HG03558 (cell line): ENCODE measurements around the gene ZBTB20.

Experiments used
- ATAC-seq: cut with Tn5 transposase; IDR thresholded peaks from one replicate; pipeline ENCODE4 v1.9.1; 2021; ENCODE audit warnings: moderate number of reproducible peaks; ENCODE audit not compliant: unreplicated experiment; ENCODE audit errors: extremely low read depth

Gene ZBTB20

DNA sequence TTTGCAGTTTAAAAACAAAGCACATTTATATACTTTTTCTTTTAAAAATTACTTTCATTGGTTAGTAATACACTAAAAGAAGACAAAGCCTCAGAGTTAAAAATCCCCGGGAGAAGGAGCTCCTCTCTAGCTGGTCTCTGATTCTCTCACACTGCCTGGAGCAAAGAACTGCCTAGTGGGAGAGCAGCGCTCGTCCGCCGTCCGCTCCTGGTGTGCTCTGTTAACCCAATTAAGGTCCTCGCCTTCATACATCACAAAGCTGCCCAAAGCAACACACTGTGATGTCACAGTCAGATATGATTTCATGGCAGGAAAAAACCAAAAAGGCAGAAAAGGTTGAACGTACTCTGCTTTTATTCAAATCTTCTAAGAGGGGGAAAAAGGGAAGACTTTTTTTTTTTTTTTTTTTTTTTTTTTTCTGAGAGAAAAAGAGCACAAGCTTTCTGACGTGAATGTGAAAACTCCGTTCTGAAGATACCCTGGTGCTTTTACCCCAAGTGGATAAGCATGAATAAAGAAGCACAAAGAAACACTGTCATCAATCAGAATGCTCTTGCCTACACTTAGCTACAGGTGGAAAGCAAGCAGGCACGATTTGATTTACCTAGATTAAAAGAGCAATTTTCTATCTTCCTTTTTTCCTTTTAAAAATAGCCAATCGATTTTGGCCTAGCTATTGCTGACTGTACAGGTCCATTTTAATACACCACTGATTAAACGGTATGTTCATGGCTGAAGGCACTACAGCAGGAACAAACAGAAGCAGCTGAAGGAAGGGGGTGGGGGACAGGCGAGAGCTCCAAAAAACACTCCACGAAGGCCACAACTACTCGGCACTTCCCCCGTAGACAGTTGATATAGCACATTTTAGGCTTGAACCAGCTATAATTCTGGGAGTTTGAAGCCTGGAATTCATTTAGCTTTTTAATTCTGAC is 738.1 kb downstream of the ZBTB20 start:
- ATAC-seq, result no peak

DNA sequence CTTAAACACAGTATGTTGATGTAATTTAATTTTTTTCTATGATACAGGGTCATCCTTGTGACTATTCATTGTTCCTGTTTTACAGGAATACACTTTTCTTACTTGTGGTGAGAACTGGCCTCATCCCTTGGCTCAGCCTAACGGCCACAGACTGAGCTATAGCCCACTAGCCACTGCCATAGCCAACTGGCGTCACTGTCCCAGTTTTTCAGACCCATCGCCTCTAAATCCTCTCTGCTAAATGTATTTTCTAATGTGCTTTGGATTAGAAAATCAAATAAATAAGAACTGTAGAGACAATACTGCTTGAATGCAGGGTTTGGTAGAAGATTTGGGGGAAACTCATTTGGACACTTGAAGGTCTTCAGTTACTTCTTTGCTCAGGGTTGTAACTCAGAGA is 740.2 kb downstream of the ZBTB20 start:
- no peak for ATAC-seq

GRCh38 chr3:114406286-114406685 is 740.8 kb downstream of the ZBTB20 start:
- ATAC-seq, result no peak

DNA sequence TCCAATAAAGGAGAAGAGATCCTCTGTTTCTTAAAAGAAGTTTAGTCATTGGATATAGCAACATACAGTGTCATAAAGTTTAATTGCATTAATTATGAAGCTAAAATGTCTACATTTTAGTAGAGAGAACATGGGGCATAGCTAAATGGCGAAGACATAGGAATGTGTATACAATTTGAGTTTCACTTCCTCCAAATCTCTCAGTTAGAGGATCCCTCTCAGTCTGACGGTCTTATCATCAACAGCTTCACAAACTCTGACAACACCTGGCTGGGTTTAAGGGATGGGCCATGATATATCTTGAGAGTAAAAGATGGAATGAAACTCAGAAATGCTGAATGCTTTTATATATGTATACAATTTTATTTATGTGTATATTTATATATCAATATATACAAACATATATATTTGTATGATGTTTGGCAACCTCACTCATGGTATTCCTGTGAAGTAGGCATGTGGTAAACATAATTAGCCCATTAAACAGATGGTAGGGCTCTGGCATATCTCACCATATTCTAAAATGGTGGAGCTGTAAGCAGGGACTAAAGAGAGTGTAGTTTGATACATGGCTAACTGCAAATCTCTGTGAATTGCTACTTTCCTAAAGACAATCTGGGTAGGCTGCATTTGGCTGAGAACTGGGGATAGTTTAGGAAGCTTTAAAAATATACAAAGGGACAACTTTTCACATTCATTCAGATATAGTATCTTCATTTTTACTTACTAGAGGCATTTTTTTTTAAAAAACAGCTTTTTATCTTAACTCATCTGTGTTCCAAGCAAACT is 741.7 kb downstream of the ZBTB20 start:
- ATAC-seq, result peak; percentile 44

DNA sequence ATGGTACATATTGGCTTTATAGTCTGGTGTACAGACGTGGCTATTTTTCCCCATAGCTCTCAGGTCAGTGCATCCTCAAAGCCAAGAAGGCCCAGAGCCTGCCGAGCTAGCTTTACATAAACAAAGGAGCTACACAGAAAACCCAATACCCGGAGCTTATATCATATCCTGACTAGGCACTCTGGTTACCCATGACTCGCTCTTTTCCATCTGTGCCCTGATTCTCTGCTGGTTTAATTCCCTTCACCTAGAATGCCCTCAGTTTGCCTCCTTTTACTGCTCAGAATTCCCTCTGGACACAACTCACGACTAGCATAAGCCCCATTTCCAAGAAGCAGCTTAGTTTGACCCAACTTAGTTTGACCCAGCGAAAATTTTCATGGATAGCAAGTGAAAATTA is 742.5 kb downstream of the ZBTB20 start:
- ATAC-seq, result no peak

DNA sequence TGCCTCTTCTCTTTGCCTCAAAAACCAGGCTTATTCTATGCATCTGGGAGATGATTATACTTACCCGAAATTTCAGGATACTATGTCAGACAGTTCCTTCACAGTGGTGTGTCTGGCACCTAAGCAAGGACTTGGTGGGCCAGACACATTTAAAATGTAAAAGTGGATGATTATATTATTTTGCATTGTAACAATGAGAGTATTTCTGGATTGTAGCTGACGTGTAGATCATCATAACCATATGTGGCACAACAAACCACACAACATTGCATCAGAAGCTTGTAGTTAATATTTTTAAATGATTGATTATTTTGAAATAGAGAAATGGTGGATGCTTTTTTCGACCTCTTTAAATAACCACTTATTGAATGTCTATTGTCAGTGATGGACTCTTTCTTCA is 744.2 kb downstream of the ZBTB20 start:
- ATAC-seq, result no peak

GRCh38 chr3:114401346-114401745 is 745.7 kb downstream of the ZBTB20 start:
- ATAC-seq, result no peak

GRCh38 chr3:114400371-114400770 is 746.7 kb downstream of the ZBTB20 start:
- no peak for ATAC-seq

DNA sequence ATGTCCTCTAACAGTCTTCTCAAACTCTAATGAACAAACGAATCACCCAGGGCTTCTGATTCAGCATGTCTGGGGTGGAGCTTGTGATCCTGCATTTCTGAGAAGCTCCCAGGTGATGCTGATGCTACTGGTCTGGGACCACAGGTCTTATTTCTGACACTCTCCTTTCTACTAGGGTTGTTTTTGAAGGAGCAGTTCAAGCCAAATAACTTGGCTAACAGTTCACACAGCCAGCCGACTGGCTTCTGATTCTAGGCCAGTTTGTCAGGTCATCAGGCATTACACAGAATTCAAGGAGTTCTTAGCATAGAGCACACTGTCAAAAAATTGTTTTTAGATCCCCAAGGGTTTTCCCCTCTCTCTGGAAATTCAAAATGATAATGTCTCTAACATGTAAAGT is 752.5 kb downstream of the ZBTB20 start:
- no peak for ATAC-seq

GRCh38 chr3:114393367-114394072 is 753.6 kb downstream of the ZBTB20 start:
- ATAC-seq, result no peak

GRCh38 chr3:114392831-114393230 is 754.3 kb downstream of the ZBTB20 start:
- ATAC-seq, result no peak

DNA sequence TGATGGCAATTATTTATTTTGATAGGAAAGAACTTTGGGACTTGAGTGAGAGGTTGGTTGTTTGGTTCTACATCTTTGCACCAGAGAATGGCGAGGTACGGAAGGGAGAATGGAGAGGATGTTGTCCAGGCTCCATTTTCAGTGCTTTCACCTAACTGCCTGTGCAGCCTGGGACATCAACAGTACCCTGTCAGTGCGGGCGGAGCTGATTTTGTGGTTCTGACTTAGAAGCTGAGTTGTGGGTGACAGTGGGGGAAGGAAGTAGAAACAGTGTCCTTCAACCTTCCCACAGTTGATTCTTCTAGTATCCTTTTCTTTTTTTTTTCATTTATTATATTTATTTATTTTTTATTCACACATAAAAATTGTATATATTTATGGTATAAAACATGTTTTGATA is 757.9 kb downstream of the ZBTB20 start:
- no peak for ATAC-seq

DNA sequence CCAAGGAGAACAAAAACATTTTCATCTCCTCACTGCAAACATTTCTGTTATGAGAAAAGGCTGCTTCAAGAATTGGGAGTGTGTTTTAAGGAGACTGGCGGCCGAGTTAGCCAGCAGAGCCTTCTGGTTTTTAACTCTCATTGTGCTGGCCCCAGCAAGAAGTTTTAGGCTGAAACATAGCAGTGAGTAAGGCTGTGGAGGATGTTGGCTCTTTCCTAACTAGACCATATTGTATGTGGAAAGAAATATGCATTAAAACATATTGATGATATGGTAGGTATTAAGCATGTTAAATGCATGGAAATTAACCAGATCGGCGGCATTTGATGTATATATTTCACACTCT is 762.6 kb downstream of the ZBTB20 start:
- no peak for ATAC-seq

DNA sequence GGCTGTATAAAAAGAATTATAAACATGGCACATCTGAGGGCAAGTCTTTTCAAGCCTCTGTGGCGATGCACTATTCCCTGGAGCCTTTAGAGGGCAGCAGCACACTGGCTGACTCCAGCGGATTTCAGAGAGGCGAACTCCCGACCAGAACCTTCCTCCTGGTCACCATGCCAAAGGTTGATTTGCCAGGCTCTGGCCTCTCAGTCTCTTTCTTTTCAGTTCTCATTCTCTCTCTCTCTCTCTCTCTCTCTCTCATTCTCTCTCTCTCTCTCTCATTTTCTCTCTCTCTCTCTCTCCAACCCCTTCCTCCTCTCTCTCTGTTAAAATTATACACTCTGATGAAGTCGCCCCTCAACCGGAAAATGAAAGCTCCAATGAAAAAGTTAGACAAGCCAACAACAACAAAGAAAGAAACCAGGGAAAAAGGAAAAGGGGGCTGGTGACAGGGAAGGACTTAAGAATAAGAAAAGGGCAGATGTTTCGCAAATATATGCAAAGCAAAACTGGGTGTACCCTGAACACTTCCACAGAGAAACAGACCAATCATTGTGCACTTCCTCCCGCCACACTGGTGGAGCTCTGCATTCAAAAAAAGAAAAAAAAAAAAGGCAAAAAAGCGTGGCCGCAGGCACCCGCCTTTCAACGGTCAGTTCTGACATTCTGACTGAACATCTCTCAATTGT is 763.1 kb downstream of the ZBTB20 start:
- no peak for ATAC-seq

- no peak for ATAC-seq
Measured at GRCh38 chr3:114380233-114380651, 766.8 kb downstream of the ZBTB20 start.

- no peak for ATAC-seq
Measured at GRCh38 chr3:114379266-114379665, 767.8 kb downstream of the ZBTB20 start.

DNA sequence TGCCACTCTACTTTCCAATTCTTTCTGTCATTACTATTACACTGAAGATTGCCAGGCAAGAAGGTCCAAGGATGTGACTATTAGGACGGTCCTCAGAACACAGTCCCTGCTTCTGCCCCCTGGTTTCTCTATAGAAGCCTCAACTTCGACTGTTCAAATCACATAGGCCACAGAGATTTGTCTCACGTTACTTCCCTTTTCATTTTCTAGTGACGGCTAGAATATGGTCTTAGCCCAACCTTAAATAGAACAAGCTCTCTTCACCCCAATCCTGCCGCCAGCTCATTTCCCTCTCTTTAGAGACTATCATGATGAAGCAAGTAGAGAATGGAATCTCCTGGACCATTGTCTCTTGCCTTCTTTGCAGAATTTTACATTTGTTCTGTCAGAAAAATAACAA is 768.3 kb downstream of the ZBTB20 start:
- ATAC-seq, result no peak

DNA sequence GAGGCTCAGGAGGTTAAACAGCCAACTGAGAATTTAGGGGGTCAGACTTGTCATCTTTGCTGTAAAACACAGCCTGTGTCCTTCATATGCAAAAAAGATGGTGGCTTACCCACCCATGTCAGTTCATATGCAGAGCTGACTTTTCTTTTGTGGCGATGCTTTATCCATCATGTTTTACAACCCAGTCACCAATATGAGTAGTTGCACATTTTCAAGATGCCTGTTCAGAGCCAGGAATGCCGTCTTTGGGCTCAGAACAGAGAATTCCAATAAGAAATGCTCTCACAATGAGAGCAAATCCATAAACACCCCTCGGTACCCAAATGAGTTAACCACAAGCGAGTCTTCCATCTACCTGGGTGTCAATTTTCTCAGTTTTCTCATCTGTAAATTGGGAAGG is 769.7 kb downstream of the ZBTB20 start:
- no peak for ATAC-seq

DNA sequence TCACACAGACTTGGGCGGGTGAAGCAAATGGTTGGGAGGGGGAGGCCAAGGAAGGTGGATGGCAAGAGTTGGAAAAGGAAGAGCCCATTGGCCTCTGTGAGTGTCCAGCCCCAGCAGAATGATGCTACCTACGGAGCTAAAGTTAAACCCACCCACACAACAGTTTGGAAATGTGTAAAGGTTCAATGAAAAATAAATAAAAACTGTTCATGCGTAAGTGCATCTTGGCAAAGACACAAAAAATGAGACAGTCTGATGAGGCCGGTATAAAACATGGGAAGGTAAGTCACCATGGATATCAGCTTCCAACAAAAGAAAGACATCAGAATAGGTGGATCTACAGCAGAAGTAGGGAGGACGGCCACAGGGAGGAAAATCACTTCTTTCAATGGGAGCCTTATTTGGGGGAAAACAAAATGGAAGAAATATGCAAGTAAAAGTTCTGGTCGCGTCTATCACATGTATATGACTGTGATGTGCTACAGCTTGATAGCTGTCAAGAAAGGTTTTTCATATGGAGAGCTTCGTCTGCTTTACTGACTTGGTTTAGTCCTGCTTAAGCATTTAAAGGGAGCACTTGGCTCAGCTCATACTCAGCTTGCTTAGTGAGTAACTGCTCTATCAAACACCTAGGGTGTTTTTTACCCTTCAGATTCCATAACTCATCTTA is 770.4 kb downstream of the ZBTB20 start:
- no peak for ATAC-seq
